Prostate gland (tissue), 2 donors: ENCODE results near the gene RBAK. TPM values are rescaled to one million over a fixed set of nuclear protein-coding genes. Genes with fewer than 3 reads are reported as not detected.
"Not testable (repeated sequence)": the region's sequence is repeated elsewhere in the genome, so short reads cannot be mapped to it uniquely, and the experiment has no call there.

Experiments
- DNase-seq: peaks from one replicate; pipeline ENCODE4 v3.0.0-alpha.2; 2019; ENCODE audit warnings: low spot score
- H3K27ac ChIP-seq, 2 donors: fragments of 200-600 bp; sonication (generic); 2 replicates each; pipeline ENCODE4 v1.5.1; 2017 to 2019
- H3K27me3 ChIP-seq: fragments of 200-600 bp; sonication (generic); replicated peaks from 2 replicates; pipeline ENCODE4 v1.5.1; 2019; ENCODE audit not compliant: insufficient read depth
- H3K36me3 ChIP-seq, 2 donors: fragments of 200-600 bp; sonication (generic); 1 replicate in 1 of 2; 2 replicates in 1 of 2; pipeline versions ENCODE4 v1.5.1 to v1.8.1; 2017 to 2019
- H3K4me1 ChIP-seq: fragments of 200-600 bp; sonication (generic); replicated peaks from 2 replicates; pipeline ENCODE4 v1.5.1; 2019
- H3K4me3 ChIP-seq, 2 donors: fragments of 200-600 bp; sonication (generic); 2 replicates each; pipeline ENCODE4 v1.5.1; 2017 to 2019
- H3K9me3 ChIP-seq: fragments of 200-600 bp; sonication (generic); 2 replicates; pipeline ENCODE4 v1.5.1; 2017
- POLR2A ChIP-seq: fragments of 450-650 bp; IDR thresholded peaks from one replicate; pipeline ENCODE4 v1.6.1; 2016; ENCODE audit warnings: antibody characterized with exemption, mild to moderate bottlenecking
- POLR2AphosphoS5 ChIP-seq: sonication (generic); formaldehyde crosslinking; IDR thresholded peaks from one replicate; pipeline ENCODE4 v1.6.1; 2017; ENCODE audit warnings: antibody characterized with exemption
- WGBS: methylation state at CpG from one replicate; pipeline ENCODE4 v1.1.5; 2018; 5-methylcytosine and 5-hydroxymethylcytosine counted together
- intact Hi-C: fragments of 100-400 bp; cut with DNase I; formaldehyde crosslinking; loops from one replicate; pipeline ENCODE4 v1.14.2; 2022
- total RNA-seq, 2 donors: library from RNA; depleted of rRNA; stranded (reverse); fragments of >200 nt; gene quantifications; one replicate each; pipeline ENCODE4 v1.1.0, GENCODE V29; 2016
- TF ChIP-seq, protein P1 (sequence below), 4 experiments: fragments of 200-600 bp in 2 of 4; fragments of 450-650 bp in 2 of 4; sonication (generic) in 2 of 4; IDR thresholded peaks; 1 replicate in 3 of 4; 2 replicates in 1 of 4; pipeline ENCODE4 v1.5.1; 2016 to 2019; ENCODE audit warnings: antibody characterized with exemption in 4 of 4, mild to moderate bottlenecking in 2 of 4, moderate library complexity in 2 of 4

The RBAK gene
- total RNA-seq, 2 donors from 2014 or later: 10.6 to 11.7 TPM

DNA sequence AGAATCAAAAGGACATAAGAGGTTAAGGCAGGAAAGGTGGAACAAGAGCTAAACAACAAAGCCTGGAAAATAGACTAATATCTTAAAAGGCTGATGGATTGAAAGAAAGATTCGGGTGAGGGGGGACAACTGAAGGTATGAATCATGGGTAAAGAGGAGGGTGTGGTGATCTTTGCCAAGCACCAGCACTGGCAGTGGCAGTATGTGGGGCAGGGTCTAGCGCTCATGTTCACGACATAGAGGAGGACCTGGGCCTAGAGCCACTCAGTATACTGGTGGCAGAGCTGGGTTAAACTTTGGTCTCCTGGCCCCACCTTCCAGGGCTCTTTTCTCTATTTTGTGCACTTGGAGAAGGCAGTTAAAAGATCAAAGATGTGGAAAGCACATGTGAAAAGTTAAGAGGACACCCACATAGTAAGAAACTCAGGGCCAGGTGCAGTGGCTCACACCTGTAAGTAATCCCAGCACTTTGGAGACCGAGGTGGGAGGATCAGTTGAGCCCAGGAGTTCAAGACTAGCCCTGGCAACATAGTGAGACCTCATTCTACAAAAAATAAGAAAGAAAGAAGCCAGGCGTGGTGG is 46.2 kb upstream of the RBAK start:
- intact Hi-C loops: no loop called here
- TF ChIP-seq POLR2AphosphoS5: no peak
- TF ChIP-seq, protein P1, sequence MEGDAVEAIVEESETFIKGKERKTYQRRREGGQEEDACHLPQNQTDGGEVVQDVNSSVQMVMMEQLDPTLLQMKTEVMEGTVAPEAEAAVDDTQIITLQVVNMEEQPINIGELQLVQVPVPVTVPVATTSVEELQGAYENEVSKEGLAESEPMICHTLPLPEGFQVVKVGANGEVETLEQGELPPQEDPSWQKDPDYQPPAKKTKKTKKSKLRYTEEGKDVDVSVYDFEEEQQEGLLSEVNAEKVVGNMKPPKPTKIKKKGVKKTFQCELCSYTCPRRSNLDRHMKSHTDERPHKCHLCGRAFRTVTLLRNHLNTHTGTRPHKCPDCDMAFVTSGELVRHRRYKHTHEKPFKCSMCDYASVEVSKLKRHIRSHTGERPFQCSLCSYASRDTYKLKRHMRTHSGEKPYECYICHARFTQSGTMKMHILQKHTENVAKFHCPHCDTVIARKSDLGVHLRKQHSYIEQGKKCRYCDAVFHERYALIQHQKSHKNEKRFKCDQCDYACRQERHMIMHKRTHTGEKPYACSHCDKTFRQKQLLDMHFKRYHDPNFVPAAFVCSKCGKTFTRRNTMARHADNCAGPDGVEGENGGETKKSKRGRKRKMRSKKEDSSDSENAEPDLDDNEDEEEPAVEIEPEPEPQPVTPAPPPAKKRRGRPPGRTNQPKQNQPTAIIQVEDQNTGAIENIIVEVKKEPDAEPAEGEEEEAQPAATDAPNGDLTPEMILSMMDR (IDR thresholded peaks at IDR 0.05): no peak
- TF ChIP-seq POLR2A: no peak
- Histone ChIP-seq H3K36me3 (peaks cover 0 to 2% of the 10 kb centered on the region in 2 donors), H3K27me3 (no peaks in the 10 kb centered on the region), H3K9me3 (no peaks in the 10 kb centered on the region), H3K4me1 (no peaks in the 10 kb centered on the region), H3K27ac (no peak overlapping the region), H3K4me3 (no peak overlapping the region)
- DNase-seq: no peak
- 85% methylated on average over 5 of the region's 5 CpGs for WGBS

- 85% methylated on average over 4 of the region's 4 CpGs for WGBS
- Histone ChIP-seq H3K27ac (no peak overlapping the region), H3K27me3 (no peaks in the 10 kb centered on the region), H3K4me1 (no peaks in the 10 kb centered on the region), H3K36me3 (peaks cover 0 to 2% of the 10 kb centered on the region in 2 donors), H3K9me3 (no peaks in the 10 kb centered on the region), H3K4me3 (no peak overlapping the region)
- no peak for DNase-seq
- TF ChIP-seq, protein P1 (IDR thresholded peaks at IDR 0.05): no peak
- TF ChIP-seq POLR2AphosphoS5: no peak
- intact Hi-C loops: no loop called here
Measured at GRCh38 chr7:5001003-5001402, 44.7 kb upstream of the RBAK start.

- TF ChIP-seq POLR2AphosphoS5 (no peak), POLR2A (no peak)
- TF ChIP-seq, protein P1 (IDR thresholded peaks at IDR 0.05): no peak
- H3K4me1 ChIP-seq: no peaks in the 10 kb centered on the region
- no peaks in the 10 kb centered on the region for H3K36me3 ChIP-seq
- H3K4me3 ChIP-seq: no peak overlapping the region
- H3K27me3 ChIP-seq: no peaks in the 10 kb centered on the region
- no peak for DNase-seq
- H3K9me3 ChIP-seq: no peaks in the 10 kb centered on the region
- intact Hi-C loops: no loop called here
- WGBS: 81% methylated on average over 5 of the region's 5 CpGs
- H3K27ac ChIP-seq: no peak overlapping the region
Measured at GRCh38 chr7:5001911-5002310, 43.7 kb upstream of the RBAK start.

GRCh38 chr7:5005066-5005465 is 40.6 kb upstream of the RBAK start:
- no peaks in the 10 kb centered on the region for H3K36me3 ChIP-seq
- DNase-seq: no peak
- H3K4me1 ChIP-seq: no peaks in the 10 kb centered on the region
- intact Hi-C loops: no loop called here
- no peak overlapping the region for H3K4me3 ChIP-seq
- TF ChIP-seq POLR2A: no peak
- no peak for TF ChIP-seq POLR2AphosphoS5
- TF ChIP-seq, protein P1 (IDR thresholded peaks at IDR 0.05): no peak
- WGBS: 43% methylated on average over 1 of the region's 1 CpG
- no peaks in the 10 kb centered on the region for H3K9me3 ChIP-seq
- no peaks in the 10 kb centered on the region for H3K27me3 ChIP-seq
- H3K27ac ChIP-seq: no peak overlapping the region

DNA sequence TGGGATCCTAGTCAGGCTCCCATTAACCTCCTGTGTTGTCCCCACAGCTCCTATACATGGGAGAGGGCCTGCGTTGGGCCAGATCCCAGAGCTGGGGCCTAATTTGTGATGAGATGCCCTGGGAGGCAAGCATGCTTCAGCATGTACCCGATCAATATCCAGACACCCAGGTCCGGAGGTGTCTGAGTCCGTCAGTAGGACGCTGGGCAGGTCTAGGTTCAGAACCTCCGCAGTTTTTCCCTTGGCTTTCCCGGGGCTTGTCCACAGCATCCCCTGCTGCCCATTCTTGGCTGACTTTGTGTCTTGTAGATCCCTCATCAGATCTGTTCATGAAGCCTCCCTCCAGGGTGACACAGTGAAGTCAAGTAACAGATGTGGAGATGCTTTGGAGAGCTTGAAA is 32.7 kb upstream of the RBAK start:
- TF ChIP-seq POLR2A (no peak), POLR2AphosphoS5 (no peak)
- TF ChIP-seq, protein P1 (IDR thresholded peaks at IDR 0.05): no peak
- Histone ChIP-seq H3K27ac (no peak overlapping the region), H3K27me3 (no peaks in the 10 kb centered on the region), H3K9me3 (no peaks in the 10 kb centered on the region), H3K36me3 (no peaks in the 10 kb centered on the region), H3K4me1 (no peaks in the 10 kb centered on the region), H3K4me3 (no peak overlapping the region)
- DNase-seq: no peak
- intact Hi-C loops: no loop called here
- 83% methylated on average over 7 of the region's 7 CpGs for WGBS

DNA sequence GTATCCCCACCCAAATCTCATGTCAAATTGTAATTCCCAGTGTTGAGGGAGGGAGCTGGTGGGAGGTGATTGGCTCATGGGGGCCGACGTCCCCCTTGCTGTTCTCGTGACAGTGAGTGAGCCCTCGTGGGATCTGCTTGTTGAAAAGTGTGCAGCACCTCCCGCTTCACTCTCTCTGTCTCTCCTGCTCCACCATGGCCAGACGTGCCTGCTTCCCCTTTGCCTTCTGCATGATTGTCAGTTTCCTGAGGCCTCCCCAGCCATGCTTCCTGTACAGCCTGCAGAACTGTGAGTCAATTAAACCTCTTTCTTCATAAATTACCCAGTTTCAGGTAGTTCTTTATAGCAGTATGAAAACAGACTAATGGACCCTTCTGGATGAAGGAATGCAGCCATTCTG is 29.7 kb upstream of the RBAK start:
- H3K36me3 ChIP-seq, H3K27ac ChIP-seq, H3K9me3 ChIP-seq, H3K4me3 ChIP-seq, H3K4me1 ChIP-seq, intact Hi-C loops, DNase-seq, H3K27me3 ChIP-seq: not testable (repeated sequence)
- 84% methylated on average over 6 of the region's 6 CpGs for WGBS

GRCh38 chr7:5017626-5018025 is 28.0 kb upstream of the RBAK start:
- H3K4me1 ChIP-seq, H3K27me3 ChIP-seq, intact Hi-C loops, H3K9me3 ChIP-seq, H3K4me3 ChIP-seq, H3K36me3 ChIP-seq, DNase-seq, H3K27ac ChIP-seq: not testable (repeated sequence)
- 95% methylated on average over 12 of the region's 12 CpGs for WGBS
